Left renal cortex interstitium (tissue), 4 donors: ENCODE results near the gene RTKN. TPM values are rescaled to one million over a fixed set of nuclear protein-coding genes. Genes with fewer than 3 reads are reported as not detected.
"Not testable (repeated sequence)": the region's sequence is repeated elsewhere in the genome, so short reads cannot be mapped to it uniquely, and the experiment has no call there.

Experiments
- DNase-seq, 4 donors: peaks; one replicate each; pipeline ENCODE4 v3.0.0-alpha.2; 2013; ENCODE audit warnings: low read depth in 4 of 4, low spot score in 2 of 4, missing footprints in 1 of 4
- polyA plus RNA-seq, 4 donors: library from polyadenylated mRNA; unstranded; fragments of 120-200 nt; gene quantifications; one replicate each; pipeline ENCODE4 v1.2.1, GENCODE V29; 2013; ENCODE audit not compliant: insufficient read length in 4 of 4

RTKN gene
- polyA plus RNA-seq, 4 donors = 53.7 to 94.5 (median 76.7) TPM

- peak in 1 of 4 donors; percentile 42 for DNase-seq
These were observed 1.8 kb downstream of the RTKN start for GRCh38 chr2:74439803-74440377.

GRCh38 chr2:74439373-74439772, 2.4 kb downstream of the RTKN start:
- DNase-seq = no peak

GRCh38 chr2:74438248-74438647, 3.5 kb downstream of the RTKN start:
- no peak for DNase-seq

GRCh38 chr2:74436848-74437695, 4.7 kb downstream of the RTKN start:
- no peak for DNase-seq

- no peak for DNase-seq
These were observed 5.5 kb downstream of the RTKN start for GRCh38 chr2:74436111-74436805.

GRCh38 chr2:74430502-74430901, 11.2 kb downstream of the RTKN start:
- no peak for DNase-seq

GRCh38 chr2:74429487-74430451, 12.0 kb downstream of the RTKN start:
- DNase-seq = no peak

- DNase-seq = no peak
These were observed 13.1 kb downstream of the RTKN start for GRCh38 chr2:74428675-74429074.

- no peak for DNase-seq
These were observed 14.2 kb downstream of the RTKN start for GRCh38 chr2:74427551-74427950.

- no peak for DNase-seq
These were observed 15.5 kb downstream of the RTKN start for GRCh38 chr2:74426181-74426758.

- DNase-seq = no peak
These were observed 16.2 kb downstream of the RTKN start for GRCh38 chr2:74425523-74425922.

GRCh38 chr2:74424995-74425406, 16.7 kb downstream of the RTKN start:
- no peak for DNase-seq

GRCh38 chr2:74424139-74424992, 17.4 kb downstream of the RTKN start:
- DNase-seq = no peak

GRCh38 chr2:74423231-74424095, 18.3 kb downstream of the RTKN start:
- DNase-seq = no peak

- DNase-seq = peak in 3 of 4 donors; percentile 63 to 76 (median 65)
These were observed 20.4 kb downstream of the RTKN start, which contains the start of the genes C2orf81 and WDR54 for GRCh38 chr2:74421221-74421870. Gene C2orf81 (minus strand): TSS chr2:74421619. CDS start chr2:74421560, 59 bp downstream. Gene WDR54 (plus strand): TSS chr2:74421730. CDS start chr2:74422154, 424 bp downstream.

GRCh38 chr2:74420443-74421103, 21.2 kb downstream of the RTKN start:
- DNase-seq = not testable (repeated sequence)

- no peak for DNase-seq
These were observed 21.7 kb downstream of the RTKN start for GRCh38 chr2:74420006-74420405.
